Astrocyte of the cerebellum (primary cell): ENCODE results near the gene CDPF1.
A peak's percentile ranks its signal among the peaks of the same experiment; 100 is the strongest.

Experiments
- DNase-seq: peaks from one replicate; pipeline ENCODE4 v3.0.0-alpha.2; 2011; ENCODE audit warnings: low read depth
- H3K4me3 ChIP-seq: 2 replicates; pipeline ENCODE4 v1.5.1; 2011; ENCODE audit warnings: mild to moderate bottlenecking, low read depth, low read length, moderate library complexity
- in situ Hi-C: cut with HindIII; loops from 2 replicates; pipeline ENCODE4 v1.10.0; 2017; ENCODE audit warnings: low sequenced_read_pairs
- TF ChIP-seq, protein P1 (sequence below): IDR thresholded peaks from 2 replicates; pipeline ENCODE4 v1.5.1; 2012; ENCODE audit warnings: low read length, low read depth, moderate library complexity, mild to moderate bottlenecking; ENCODE audit errors: missing control alignments

The CDPF1 gene, protein sequence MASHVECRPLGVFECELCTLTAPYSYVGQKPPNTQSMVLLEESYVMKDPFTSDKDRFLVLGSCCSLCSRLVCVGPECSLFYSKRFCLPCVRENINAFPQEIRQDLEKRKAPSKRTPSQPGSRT

DNA sequence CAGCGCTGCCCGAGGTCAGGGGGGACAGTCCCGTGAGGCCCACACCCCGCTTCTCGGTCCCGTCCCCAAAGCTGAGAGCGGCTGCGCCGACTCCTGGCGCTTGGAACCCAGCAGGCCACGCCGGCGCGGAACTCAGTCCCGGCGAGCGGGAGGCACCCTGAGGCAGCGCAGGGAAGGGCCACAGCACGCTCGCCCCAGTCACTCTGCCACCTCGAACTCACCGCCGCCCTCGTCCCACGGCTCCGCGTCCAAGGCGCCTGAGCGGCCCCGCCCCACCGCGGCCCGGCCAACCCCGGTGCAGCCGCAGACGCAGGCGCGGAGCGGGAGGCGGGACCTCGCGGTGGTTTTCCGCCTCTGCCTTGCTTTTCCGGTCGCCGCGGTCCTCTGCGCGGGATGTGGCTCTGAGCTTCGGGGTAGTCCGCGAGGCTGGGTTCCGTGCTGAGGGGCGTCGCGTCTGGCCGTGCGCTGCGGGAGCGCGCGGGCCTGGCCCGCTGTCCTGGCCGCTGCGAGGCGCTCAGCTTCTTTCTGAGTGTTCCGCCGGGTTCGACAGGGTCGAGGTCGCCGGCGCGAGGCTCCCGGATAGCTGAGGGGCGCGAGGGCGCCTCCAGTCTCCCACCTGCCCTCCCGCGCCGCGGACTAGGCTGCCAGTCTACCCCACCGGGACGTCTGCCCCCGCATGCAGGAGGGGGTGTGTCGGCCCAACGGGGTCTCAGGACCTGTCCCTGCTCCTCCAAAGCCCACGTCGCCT lies at the start of gene CDPF1:
TSS of gene CDPF1 (minus strand) at position 259 of the 748 bp plus-strand sequence. CDS start 2,009 bp downstream, outside the sequence.
- DNase-seq: peak; percentile 18
- in situ Hi-C loops: no loop called here
- TF ChIP-seq, protein P1, sequence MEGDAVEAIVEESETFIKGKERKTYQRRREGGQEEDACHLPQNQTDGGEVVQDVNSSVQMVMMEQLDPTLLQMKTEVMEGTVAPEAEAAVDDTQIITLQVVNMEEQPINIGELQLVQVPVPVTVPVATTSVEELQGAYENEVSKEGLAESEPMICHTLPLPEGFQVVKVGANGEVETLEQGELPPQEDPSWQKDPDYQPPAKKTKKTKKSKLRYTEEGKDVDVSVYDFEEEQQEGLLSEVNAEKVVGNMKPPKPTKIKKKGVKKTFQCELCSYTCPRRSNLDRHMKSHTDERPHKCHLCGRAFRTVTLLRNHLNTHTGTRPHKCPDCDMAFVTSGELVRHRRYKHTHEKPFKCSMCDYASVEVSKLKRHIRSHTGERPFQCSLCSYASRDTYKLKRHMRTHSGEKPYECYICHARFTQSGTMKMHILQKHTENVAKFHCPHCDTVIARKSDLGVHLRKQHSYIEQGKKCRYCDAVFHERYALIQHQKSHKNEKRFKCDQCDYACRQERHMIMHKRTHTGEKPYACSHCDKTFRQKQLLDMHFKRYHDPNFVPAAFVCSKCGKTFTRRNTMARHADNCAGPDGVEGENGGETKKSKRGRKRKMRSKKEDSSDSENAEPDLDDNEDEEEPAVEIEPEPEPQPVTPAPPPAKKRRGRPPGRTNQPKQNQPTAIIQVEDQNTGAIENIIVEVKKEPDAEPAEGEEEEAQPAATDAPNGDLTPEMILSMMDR: no peak
- H3K4me3 ChIP-seq: peak within 1 kb of the TSS; percentile 79

DNA sequence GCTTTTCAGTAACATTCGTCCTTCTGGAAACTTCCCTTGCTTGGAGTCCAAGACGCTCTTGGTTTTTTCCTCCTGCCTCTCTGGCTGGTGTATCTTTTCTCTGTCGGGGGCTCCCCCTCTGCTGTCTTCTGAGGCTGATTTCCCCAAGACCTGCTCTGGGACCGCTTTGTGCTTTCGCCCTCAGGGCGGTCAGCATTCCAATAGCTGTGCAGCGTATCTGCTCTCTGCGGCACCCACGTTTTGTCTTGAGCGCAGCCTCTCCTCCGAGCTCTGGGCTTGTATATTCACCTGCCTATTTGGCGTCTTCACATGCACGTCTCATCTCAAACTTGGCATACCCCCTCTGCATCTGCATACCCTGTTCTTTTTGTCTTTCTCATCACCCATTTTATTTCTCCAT lies 49.0 kb upstream of the CDPF1 start:
- H3K4me3 ChIP-seq: no peak overlapping the region
- in situ Hi-C loops: no loop called here
- TF ChIP-seq, protein P1: no peak
- DNase-seq: no peak

DNA sequence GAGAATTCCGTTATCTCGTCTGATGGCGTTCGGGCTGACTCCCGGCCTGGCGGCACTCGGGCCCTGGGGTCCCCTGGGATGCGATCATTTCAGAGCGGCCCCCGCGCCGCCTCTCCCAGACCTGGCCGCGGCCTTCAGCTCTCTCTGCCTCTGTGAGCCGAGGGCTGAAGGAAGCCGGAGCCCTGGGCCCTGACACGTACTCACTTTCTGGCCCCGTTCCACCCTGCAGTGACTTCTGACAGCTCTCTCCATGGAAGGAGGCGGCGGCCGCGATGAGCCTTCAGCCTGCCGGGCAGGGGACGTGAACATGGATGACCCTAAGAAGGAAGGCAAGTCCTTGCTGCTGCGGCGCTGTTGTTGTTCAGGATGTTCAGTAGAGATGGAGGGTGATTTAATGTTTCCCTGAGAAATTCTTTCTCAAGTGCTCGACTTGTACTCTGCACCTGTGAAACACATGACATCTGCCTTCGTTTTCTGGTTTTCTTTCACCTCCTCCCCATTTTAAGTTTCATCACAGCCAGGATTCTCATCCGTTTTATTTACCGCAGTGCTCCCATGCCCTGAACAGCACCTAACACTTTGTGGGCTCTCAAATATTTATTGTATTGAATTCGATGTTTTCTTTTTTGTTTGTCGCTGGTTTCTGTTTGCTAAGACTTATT lies 47.2 kb upstream of the CDPF1 start:
- no peak for DNase-seq
- in situ Hi-C loops: no loop called here
- peak overlapping the region; percentile 74 for H3K4me3 ChIP-seq
- TF ChIP-seq, protein P1: no peak

DNA sequence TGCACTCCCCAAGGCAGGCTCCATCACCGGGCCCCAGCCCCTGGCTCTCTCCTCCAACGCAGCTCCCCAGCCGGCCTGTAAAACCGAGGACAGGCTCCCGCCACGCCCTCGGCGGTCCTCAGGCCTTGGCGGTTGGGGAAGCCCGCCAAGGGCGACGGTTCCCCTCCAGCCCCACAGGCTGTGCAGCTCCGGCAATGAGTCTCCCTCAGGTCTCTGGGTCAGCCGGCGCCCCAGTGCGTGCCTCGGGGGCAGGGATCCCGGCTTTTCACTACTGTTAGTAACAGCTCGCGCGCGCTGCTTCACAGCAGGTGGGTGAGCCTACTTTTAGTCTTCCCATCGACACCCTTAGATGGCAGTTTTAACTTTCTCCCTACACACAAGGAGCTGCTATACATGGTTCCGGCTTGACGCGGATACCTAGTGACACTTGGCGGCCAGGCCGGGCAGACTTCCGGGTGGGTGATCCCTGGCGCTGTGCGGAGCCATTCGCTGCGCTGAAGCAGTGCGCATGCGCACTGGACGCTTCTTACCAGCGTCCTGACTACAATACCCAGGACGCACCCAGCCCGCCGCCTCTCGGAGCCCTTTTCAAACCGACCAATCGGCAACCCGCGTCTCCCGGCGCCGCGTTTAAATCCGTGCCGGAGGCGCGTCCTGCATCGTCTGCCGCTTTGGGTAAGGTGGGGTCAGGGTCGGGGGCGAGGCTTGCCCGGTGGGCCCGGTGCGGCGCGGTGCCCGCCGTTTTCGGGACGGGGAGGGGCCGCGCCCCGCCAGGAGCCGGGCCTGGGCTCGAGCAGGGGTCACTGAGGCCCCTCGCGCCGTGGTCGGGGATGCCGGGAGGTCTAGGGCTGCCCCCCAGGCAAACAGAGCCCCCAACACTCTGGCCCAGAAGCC lies 46.4 kb upstream of the CDPF1 start, which contains the start of gene GTSE1:
TSS of gene GTSE1 (plus strand) at position 614 of the 894 bp plus-strand sequence. CDS start 531 bp downstream, outside the sequence.
- DNase-seq: peak; percentile 91
- TF ChIP-seq, protein P1: peak; percentile 2
- peak within 1 kb of the TSS; percentile 74 for H3K4me3 ChIP-seq
- in situ Hi-C loops: no loop called here

DNA sequence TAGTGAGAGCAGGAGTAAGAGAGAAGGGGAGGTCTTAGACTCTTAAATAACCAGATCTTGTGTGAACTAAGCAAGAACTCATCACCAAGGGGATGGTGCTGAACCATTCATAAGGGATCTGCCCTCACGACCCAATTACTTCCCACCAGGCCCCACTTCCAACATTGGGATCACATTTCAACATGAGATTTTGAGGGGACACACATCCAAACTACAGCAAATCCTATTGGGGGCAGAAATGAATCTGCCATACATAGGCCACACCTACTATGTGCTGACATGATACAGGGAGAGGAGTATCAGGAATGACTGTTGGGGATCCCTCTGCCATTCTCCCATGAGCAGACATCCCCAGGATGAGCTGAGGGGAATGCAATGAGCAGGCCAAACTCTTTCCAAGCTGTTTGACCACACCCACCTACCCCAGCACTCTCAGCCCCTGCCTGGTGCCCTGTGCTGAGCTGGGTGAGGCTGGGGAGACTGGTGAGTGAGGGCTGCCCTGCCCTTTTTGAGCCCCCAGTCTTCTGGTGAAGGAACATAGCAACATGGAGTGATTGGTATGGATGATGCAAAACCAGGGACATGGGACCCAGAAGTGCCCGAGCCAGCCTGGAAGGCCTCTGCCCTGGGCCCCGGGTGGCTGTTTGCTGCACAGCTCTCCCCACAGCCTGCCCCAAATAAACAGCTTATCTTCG lies 45.3 kb upstream of the CDPF1 start:
- peak overlapping the region; percentile 74 for H3K4me3 ChIP-seq
- no peak for DNase-seq
- in situ Hi-C loops: no loop called here
- TF ChIP-seq, protein P1: no peak
